Spinal cord (tissue), 10 donors: ENCODE data around the gene ALDH9A1. TPM values are rescaled to one million over a fixed set of nuclear protein-coding genes. Genes with fewer than 3 reads are reported as not detected.
"Not testable (repeated sequence)": the region's sequence is repeated elsewhere in the genome, so short reads cannot be mapped to it uniquely, and the experiment has no call there.

Experiments used
- DNase-seq, 6 donors: peaks; one replicate each; pipeline versions ENCODE4 v3.0.0 to v3.0.0-alpha.2; 2013 to 2015; ENCODE audit warnings: low spot score in 6 of 6, low read depth in 4 of 6
- H3K27ac ChIP-seq: one replicate; pipeline ENCODE4 v1.5.1; 2013; ENCODE audit warnings: low read depth, low read length, control low read depth
- H3K27me3 ChIP-seq: one replicate; pipeline ENCODE4 v1.6.1; 2013; ENCODE audit warnings: low read length; ENCODE audit not compliant: control insufficient read depth, insufficient read depth
- H3K36me3 ChIP-seq: one replicate; pipeline ENCODE4 v1.6.1; 2013; ENCODE audit warnings: low read length; ENCODE audit not compliant: control insufficient read depth, insufficient read depth
- H3K4me1 ChIP-seq: one replicate; pipeline ENCODE4 v1.6.1; 2013; ENCODE audit warnings: low read length; ENCODE audit not compliant: control insufficient read depth, insufficient read depth
- H3K4me3 ChIP-seq: one replicate; pipeline ENCODE4 v1.5.1; 2013; ENCODE audit warnings: low read depth, low read length, control low read depth
- H3K9me3 ChIP-seq: one replicate; pipeline ENCODE4 v1.6.1; 2013; ENCODE audit warnings: low read length; ENCODE audit not compliant: control insufficient read depth, insufficient read depth
- WGBS: methylation state at CpG from one replicate; pipeline ENCODE4 v1.1.5; 2013; ENCODE audit warnings: missing lambda C conversion rate; ENCODE audit not compliant: insufficient coverage; 5-methylcytosine and 5-hydroxymethylcytosine counted together
- long read RNA-seq, 4 donors: transcript quantifications; one replicate each; lab custom pipeline, GENCODE V29; 2026
- polyA plus RNA-seq, 2 donors: library from polyadenylated mRNA; unstranded; fragments of 120-200 nt; gene quantifications; one replicate each; pipeline ENCODE4 v1.2.1, GENCODE V29; 2013; ENCODE audit not compliant: insufficient read length in 2 of 2
- total RNA-seq, 2 donors: library from RNA; depleted of rRNA in 1 of 2; stranded (reverse); fragments of 120-200 nt in 1 of 2; fragments of >200 nt in 1 of 2; gene quantifications; one replicate each; pipeline versions ENCODE4 v1.2.3 to v1.2.4, GENCODE V29; 2013 to 2014
- donor health status: healthy.

Gene ALDH9A1
- total RNA-seq, result 100 to 1,000 TPM in 1 of 2 donors, 10 to 100 TPM in 1; 90.4 to 123 TPM
- 10 to 100 TPM; 88.5 to 90.0 TPM for polyA plus RNA-seq
- long read RNA-seq, donor 1, transcript ALDH9A1-201 (11 exons, 2,696 nt), result minor isoform, 34 of 78 reads
- long read RNA-seq, donor 1, transcript ALDH9A1-203 (2 exons, 559 nt), result major isoform, 39 of 78 reads
- long read RNA-seq, donor 1, partial matches to known transcripts, result 5 of 78 reads
- long read RNA-seq, donor 1, other reads (novel, unspliced or antisense), result 0 of 78 reads
- long read RNA-seq, donor 2, transcript ALDH9A1-203 (2 exons, 559 nt), result minor isoform, 12 of 31 reads
- long read RNA-seq, donor 2, transcript ALDH9A1-201 (11 exons, 2,696 nt), result major isoform, 18 of 31 reads
- long read RNA-seq, donor 2, partial matches to known transcripts, result 0 of 31 reads
- long read RNA-seq, donor 2, other reads (novel, unspliced or antisense), result 0 of 31 reads
- long read RNA-seq, donor 3, transcript ALDH9A1-201 (11 exons, 2,696 nt), result major isoform, 23 of 32 reads
- long read RNA-seq, donor 3, transcript ALDH9A1-203 (2 exons, 559 nt), result minor isoform, 9 of 32 reads
- long read RNA-seq, donor 3, partial matches to known transcripts, result 0 of 32 reads
- long read RNA-seq, donor 3, other reads (novel, unspliced or antisense), result 0 of 32 reads
- long read RNA-seq, donor 4, transcript ALDH9A1-201 (11 exons, 2,696 nt), result minor isoform, 51 of 107 reads
- long read RNA-seq, donor 4, transcript ALDH9A1-203 (2 exons, 559 nt), result major isoform, 56 of 107 reads
- long read RNA-seq, donor 4, partial matches to known transcripts, result 0 of 107 reads
- long read RNA-seq, donor 4, other reads (novel, unspliced or antisense), result 0 of 107 reads

DNA sequence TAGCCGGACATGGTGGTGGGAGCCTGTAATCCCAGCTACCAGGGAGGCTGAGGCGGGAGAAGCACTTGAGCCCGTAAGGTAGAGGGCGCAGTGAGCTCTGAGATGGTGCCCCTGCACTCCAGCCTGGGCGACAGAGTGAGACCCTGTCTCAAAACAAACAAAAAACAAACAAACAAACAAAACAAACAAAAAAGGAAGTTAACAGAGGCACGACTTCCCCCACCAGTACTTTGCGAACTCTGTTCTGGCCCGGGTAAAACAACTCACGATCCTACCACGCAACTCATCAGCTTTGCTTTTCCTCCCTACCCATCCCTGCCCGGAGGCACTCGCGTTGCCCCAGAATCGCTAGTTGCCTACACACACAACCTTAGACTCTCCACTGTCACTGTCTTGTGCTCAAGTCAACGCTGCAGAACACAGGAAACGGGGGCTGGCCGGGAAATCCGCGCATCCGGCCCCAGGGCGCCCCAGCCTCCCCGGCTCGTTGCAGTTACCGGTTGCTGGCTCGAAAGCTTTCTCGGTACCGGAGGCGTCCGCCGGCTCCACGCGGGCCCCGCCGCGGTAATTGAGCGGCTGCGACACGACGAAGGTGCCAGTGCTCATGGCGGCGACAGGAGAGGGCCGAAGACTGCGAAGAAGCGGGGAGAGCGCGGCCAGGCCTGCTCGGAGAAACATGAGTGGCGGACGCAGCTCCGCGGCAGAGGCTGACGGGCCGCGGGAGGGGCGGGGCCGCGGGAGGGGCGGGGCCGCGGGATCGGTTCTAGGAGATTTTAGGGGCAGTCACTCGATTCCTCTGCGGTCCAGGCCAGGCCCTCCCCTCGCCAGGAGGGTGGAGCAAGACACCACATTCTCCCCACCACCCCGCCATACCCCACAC, at the start of gene ALDH9A1:
Gene ALDH9A1, minus strand, starts transcription at position 682 of the 880 bp plus-strand sequence. Its CDS starts 4 bp downstream, at position 678.
- H3K9me3 ChIP-seq, result no peaks in the 10 kb centered on the region
- peaks cover 9% of the 10 kb centered on the region for H3K4me1 ChIP-seq
- H3K4me3 ChIP-seq, result peak within 1 kb of the TSS; percentile 86
- peak within 1 kb of the TSS; percentile 97 for H3K27ac ChIP-seq
- peak; percentile 65 to 95 (median 74) for DNase-seq
- H3K27me3 ChIP-seq, result no peaks in the 10 kb centered on the region
- H3K36me3 ChIP-seq, result no peaks in the 10 kb centered on the region
- 0% methylated on average over 64 of the region's 65 CpGs for WGBS

GRCh38 chr1:165747632-165748447, 49.5 kb upstream of the ALDH9A1 start:
- no peaks in the 10 kb centered on the region for H3K4me1 ChIP-seq
- H3K27me3 ChIP-seq, result no peaks in the 10 kb centered on the region
- H3K4me3 ChIP-seq, result no peak overlapping the region
- H3K36me3 ChIP-seq, result peaks cover 8% of the 10 kb centered on the region
- no peak overlapping the region for H3K27ac ChIP-seq
- no peak for DNase-seq
- H3K9me3 ChIP-seq, result no peaks in the 10 kb centered on the region
- 100% methylated on average over 3 of the region's 9 CpGs for WGBS

DNA sequence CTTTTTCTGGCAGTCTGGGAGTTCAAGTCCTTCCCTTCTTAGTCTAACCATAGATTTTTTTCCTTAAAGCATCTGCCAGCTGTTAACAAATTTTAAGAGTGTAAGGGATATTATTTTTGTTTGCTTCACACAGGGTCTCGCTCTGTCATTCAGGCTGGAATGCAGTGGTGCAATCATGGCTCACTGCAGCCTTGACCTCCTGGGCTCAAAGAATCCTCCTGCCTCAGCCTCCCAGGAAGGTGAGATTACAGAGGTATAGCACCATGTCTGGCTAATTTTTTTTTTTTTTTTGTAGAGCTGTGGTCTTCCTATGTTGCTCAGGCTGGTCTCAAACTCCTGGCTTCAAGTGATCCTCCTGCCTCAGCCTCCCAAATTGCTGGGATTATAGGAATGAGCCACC, 46.6 kb upstream of the ALDH9A1 start:
- H3K27ac ChIP-seq, H3K27me3 ChIP-seq, H3K4me3 ChIP-seq, H3K4me1 ChIP-seq, H3K36me3 ChIP-seq, H3K9me3 ChIP-seq, DNase-seq: not testable (repeated sequence)
- 100% methylated on average over 1 of the region's 1 CpG for WGBS

GRCh38 chr1:165742194-165742593, 43.8 kb upstream of the ALDH9A1 start:
- no peaks in the 10 kb centered on the region for H3K27me3 ChIP-seq
- WGBS, result 97% methylated on average over 5 of the region's 8 CpGs
- peaks cover 9% of the 10 kb centered on the region for H3K36me3 ChIP-seq

GRCh38 chr1:165738794-165739193, 40.4 kb upstream of the ALDH9A1 start:
- Histone ChIP-seq H3K4me3 (no peak overlapping the region), H3K9me3 (no peaks in the 10 kb centered on the region), H3K27ac (no peak overlapping the region), H3K4me1 (no peaks in the 10 kb centered on the region), H3K36me3 (peaks cover 14% of the 10 kb centered on the region), H3K27me3 (no peaks in the 10 kb centered on the region)
- no CpG with 5 or more reads among the region's 1 CpG for WGBS
- DNase-seq, result no peak

More at GRCh38 chr1:165742194-165742593, 43.8 kb upstream of the ALDH9A1 start:
- no peak overlapping the region for H3K4me3 ChIP-seq
- DNase-seq, result no peak
- no peak overlapping the region for H3K27ac ChIP-seq
- H3K9me3 ChIP-seq, result no peaks in the 10 kb centered on the region
- H3K4me1 ChIP-seq, result no peaks in the 10 kb centered on the region

- no peaks in the 10 kb centered on the region for H3K9me3 ChIP-seq
- no peaks in the 10 kb centered on the region for H3K4me1 ChIP-seq
- H3K27me3 ChIP-seq, result no peaks in the 10 kb centered on the region
- no peak overlapping the region for H3K27ac ChIP-seq
- peaks cover 14% of the 10 kb centered on the region for H3K36me3 ChIP-seq
- H3K4me3 ChIP-seq, result no peak overlapping the region
- no peak for DNase-seq
Observed at GRCh38 chr1:165737196-165737595, 38.8 kb upstream of the ALDH9A1 start.

- Histone ChIP-seq H3K27ac (no peak overlapping the region), H3K36me3 (peaks cover 14% of the 10 kb centered on the region), H3K4me1 (no peaks in the 10 kb centered on the region), H3K27me3 (no peaks in the 10 kb centered on the region), H3K4me3 (no peak overlapping the region), H3K9me3 (no peaks in the 10 kb centered on the region)
- DNase-seq, result no peak
- no CpG with 5 or more reads among the region's 3 CpGs for WGBS
Observed at GRCh38 chr1:165734906-165735305, 36.5 kb upstream of the ALDH9A1 start.

DNA sequence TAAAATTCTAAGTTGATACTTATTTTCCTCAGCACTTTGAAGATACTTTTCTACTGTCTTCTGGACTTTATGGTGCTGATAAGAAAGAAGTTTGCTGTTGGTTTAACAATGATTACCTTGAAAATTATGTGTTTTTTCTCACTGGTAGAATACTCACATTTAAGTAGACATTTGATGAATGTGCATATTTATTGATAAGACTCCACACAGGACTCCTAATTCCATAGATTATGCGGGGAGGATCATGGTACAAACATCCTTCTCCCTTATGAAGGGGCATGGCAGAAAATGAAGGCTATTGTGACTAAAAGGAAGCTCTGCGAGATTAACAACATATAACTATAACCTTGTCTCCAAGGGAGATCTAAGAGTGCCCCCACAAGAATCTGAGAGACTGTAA, 28.5 kb upstream of the ALDH9A1 start:
- DNase-seq, result no peak
- Histone ChIP-seq H3K9me3 (no peaks in the 10 kb centered on the region), H3K27me3 (no peaks in the 10 kb centered on the region), H3K4me3 (no peak overlapping the region), H3K27ac (no peak overlapping the region), H3K4me1 (no peaks in the 10 kb centered on the region), H3K36me3 (peaks cover 4% of the 10 kb centered on the region)
- WGBS, result no CpG with 5 or more reads among the region's 2 CpGs
